Measurements from ENCODE around the gene NHLH1.
"Not testable (repeated sequence)": the region's sequence is repeated elsewhere in the genome, so short reads cannot be mapped to it uniquely, and the experiment has no call there.

NHLH1 gene

GRCh38 chr1:160384812-160385211 is 17.9 kb downstream of the NHLH1 start:
- not testable (repeated sequence) for DNase-seq (ENCODE audit: low spot score)

GRCh38 chr1:160388406-160388805 is 21.5 kb downstream of the NHLH1 start:
- DNase-seq (ENCODE audit: low spot score) = not testable (repeated sequence)

GRCh38 chr1:160394673-160395072 is 27.8 kb downstream of the NHLH1 start:
- DNase-seq (ENCODE audit: low spot score) = no peak

GRCh38 chr1:160397651-160398050 is 30.8 kb downstream of the NHLH1 start:
- DNase-seq (ENCODE audit: low spot score) = no peak

- no peak for DNase-seq (ENCODE audit: low spot score)
Observed at GRCh38 chr1:160398823-160399222, 32.0 kb downstream of the NHLH1 start.

GRCh38 chr1:160399544-160400222 is 32.8 kb downstream of the NHLH1 start:
- DNase-seq (ENCODE audit: low spot score) = no peak

- no peak for DNase-seq (ENCODE audit: low spot score)
Observed at GRCh38 chr1:160400223-160400645, 33.4 kb downstream of the NHLH1 start, which contains the start of gene VANGL2. Gene VANGL2, plus strand, starts transcription at chr1:160400564. Its CDS starts 15,274 bp downstream, at chr1:160415838.

GRCh38 chr1:160400646-160401486 is 34.0 kb downstream of the NHLH1 start:
- no peak for DNase-seq (ENCODE audit: low spot score)

GRCh38 chr1:160401487-160401805 is 34.6 kb downstream of the NHLH1 start:
- DNase-seq (ENCODE audit: low spot score) = no peak

GRCh38 chr1:160402001-160402795 is 35.3 kb downstream of the NHLH1 start:
- DNase-seq (ENCODE audit: low spot score) = no peak

- DNase-seq (ENCODE audit: low spot score) = no peak
Observed at GRCh38 chr1:160403244-160403643, 36.4 kb downstream of the NHLH1 start.

GRCh38 chr1:160404094-160404493 is 37.2 kb downstream of the NHLH1 start:
- DNase-seq (ENCODE audit: low spot score) = no peak

- no peak for DNase-seq (ENCODE audit: low spot score)
Observed at GRCh38 chr1:160405331-160405877, 38.5 kb downstream of the NHLH1 start.

GRCh38 chr1:160406131-160406968 is 39.5 kb downstream of the NHLH1 start:
- DNase-seq (ENCODE audit: low spot score) = no peak

GRCh38 chr1:160407839-160408801 is 41.2 kb downstream of the NHLH1 start:
- DNase-seq (ENCODE audit: low spot score) = no peak

- no peak for DNase-seq (ENCODE audit: low spot score)
Observed at GRCh38 chr1:160408864-160409263, 42.0 kb downstream of the NHLH1 start.

- DNase-seq (ENCODE audit: low spot score) = no peak
Observed at GRCh38 chr1:160409486-160409885, 42.6 kb downstream of the NHLH1 start.

- DNase-seq (ENCODE audit: low spot score) = no peak
Observed at GRCh38 chr1:160410406-160411005, 43.6 kb downstream of the NHLH1 start.

GRCh38 chr1:160411271-160412027 is 44.6 kb downstream of the NHLH1 start:
- DNase-seq (ENCODE audit: low spot score) = no peak
